Dendritic cell treated with granulocyte-macrophage colony-stimulating factor and Interleukin-4, amounts not matched to agents 40 ng/mL and 50 ng/mL, for 4 days (primary cell): Measurements from ENCODE around the gene SLC17A7.

Experiments
- H3K27ac Mint-ChIP-seq: one replicate; pipeline ENCODE4 v1.8.0; 2022; ENCODE audit warnings: mild to moderate bottlenecking, mixed read lengths
- H3K27me3 Mint-ChIP-seq: one replicate; pipeline ENCODE4 v1.8.0; 2022; ENCODE audit warnings: mild to moderate bottlenecking, mixed read lengths
- H3K36me3 Mint-ChIP-seq: one replicate; pipeline ENCODE4 v1.8.0; 2022; ENCODE audit warnings: low read depth, mixed read lengths
- H3K4me1 Mint-ChIP-seq: one replicate; pipeline ENCODE4 v1.8.0; 2022; ENCODE audit warnings: low read depth, mixed read lengths
- H3K4me3 Mint-ChIP-seq: one replicate; pipeline ENCODE4 v1.8.0; 2022; ENCODE audit warnings: mild to moderate bottlenecking, moderate library complexity, mixed read lengths
- H3K9me3 Mint-ChIP-seq: one replicate; pipeline ENCODE4 v1.8.0; 2022; ENCODE audit warnings: mixed read lengths
- intact Hi-C: fragments of 100-400 bp; cut with micrococcal nuclease; formaldehyde crosslinking; loops from one replicate; pipeline ENCODE4 v1.15.0; 2022

Gene SLC17A7

DNA sequence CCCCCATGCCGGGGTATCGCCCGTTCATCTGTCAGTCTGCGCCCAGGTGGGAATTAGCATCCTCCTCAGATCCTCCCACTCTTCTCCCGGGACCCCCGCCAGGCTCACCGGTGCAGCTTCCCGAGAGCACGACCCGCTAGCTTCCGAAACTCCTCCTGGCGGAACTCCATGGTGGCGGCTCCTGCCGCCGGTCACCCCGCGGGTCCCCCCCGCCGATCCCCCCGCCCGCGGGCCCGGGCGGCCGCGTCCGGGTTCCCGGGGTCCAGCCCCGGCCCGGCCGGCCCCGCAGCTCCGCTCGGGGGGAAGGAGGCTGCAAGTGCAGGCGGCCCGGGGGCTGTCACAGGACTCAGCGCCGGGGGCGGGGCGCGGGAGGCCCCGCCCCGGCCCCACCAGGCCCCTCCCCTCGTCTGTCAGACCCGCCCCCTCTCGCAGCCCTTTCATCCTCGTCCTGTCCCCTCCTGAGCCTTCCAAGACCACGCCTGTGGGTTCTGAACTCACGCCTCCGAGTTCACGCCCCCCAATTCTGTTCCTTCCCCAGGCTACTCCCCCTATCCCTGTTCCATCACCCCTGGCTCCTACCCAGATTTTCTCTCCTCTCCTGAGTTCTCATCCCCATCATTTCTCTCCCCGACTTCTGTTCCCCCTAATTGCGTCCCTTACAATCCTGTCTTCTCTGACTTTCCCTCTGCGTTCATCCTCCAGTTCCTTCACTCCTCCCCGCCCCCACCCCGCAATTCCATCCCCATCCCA lies at the start of gene SLC17A7:
TSS of gene SLC17A7 (minus strand) at position 318 of the 750 bp plus-strand sequence. CDS start at position 170, 148 bp downstream.
- peaks cover 8% of the 10 kb centered on the region for H3K36me3 Mint-ChIP-seq
- intact Hi-C loops: no loop called here
- H3K4me1 Mint-ChIP-seq: peaks cover 48% of the 10 kb centered on the region
- H3K27me3 Mint-ChIP-seq: peaks cover 62% of the 10 kb centered on the region
- H3K4me3 Mint-ChIP-seq: peak within 1 kb of the TSS; percentile 74
- peak within 1 kb of the TSS; percentile 60 for H3K27ac Mint-ChIP-seq
- H3K9me3 Mint-ChIP-seq: no peaks in the 10 kb centered on the region

GRCh38 chr19:49490287-49491029 lies 49.1 kb upstream of the SLC17A7 start:
- Mint-ChIP-seq H3K4me1 (peaks cover 19% of the 10 kb centered on the region), H3K4me3 (no peak overlapping the region), H3K9me3 (no peaks in the 10 kb centered on the region), H3K27me3 (no peaks in the 10 kb centered on the region), H3K36me3 (peaks cover 64% of the 10 kb centered on the region), H3K27ac (no peak overlapping the region)
- intact Hi-C loops: no loop called here

- Mint-ChIP-seq H3K4me3 (peak overlapping the region; percentile 89), H3K4me1 (peaks cover 19% of the 10 kb centered on the region), H3K27me3 (no peaks in the 10 kb centered on the region), H3K9me3 (no peaks in the 10 kb centered on the region), H3K36me3 (peaks cover 64% of the 10 kb centered on the region), H3K27ac (peak overlapping the region; percentile 95)
- intact Hi-C loops: no loop called here
These were observed 48.4 kb upstream of the SLC17A7 start for GRCh38 chr19:49489601-49490167.

DNA sequence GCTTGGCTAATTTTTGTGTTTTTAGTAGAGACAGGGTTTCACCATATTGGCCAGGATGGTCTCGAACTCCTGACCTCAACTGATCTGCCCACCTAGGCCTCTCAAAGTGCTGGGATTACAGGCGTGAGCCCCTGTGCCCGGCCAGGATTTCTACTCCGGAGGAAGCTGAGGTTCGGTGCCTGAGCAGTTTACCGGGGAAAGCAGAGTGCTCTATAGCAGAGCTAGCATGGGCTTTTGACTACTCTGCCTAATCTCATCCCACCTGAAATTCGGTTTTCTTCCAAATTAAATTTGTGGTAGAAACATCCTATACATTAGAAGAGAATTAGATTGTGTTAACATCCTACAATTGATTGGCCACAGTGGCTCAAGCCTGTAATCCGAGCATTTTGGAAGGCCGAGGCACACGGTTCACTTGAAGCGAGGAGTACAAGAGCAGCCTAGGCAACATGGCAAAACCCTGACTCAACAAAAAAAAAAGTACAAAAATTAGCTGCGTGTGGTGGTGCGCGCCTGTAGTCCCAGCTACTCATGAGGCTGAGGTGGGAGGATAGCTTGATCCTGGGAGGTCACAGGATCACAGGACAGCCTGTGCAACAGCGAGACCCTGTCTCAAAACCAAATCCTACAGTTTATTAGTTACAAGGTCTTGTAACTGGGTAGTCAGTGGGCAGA lies 47.7 kb upstream of the SLC17A7 start:
- H3K4me1 Mint-ChIP-seq: peaks cover 19% of the 10 kb centered on the region
- no peaks in the 10 kb centered on the region for H3K9me3 Mint-ChIP-seq
- H3K4me3 Mint-ChIP-seq: peak overlapping the region; percentile 89
- intact Hi-C loops: no loop called here
- no peaks in the 10 kb centered on the region for H3K27me3 Mint-ChIP-seq
- peaks cover 64% of the 10 kb centered on the region for H3K36me3 Mint-ChIP-seq
- peak overlapping the region; percentile 95 for H3K27ac Mint-ChIP-seq

DNA sequence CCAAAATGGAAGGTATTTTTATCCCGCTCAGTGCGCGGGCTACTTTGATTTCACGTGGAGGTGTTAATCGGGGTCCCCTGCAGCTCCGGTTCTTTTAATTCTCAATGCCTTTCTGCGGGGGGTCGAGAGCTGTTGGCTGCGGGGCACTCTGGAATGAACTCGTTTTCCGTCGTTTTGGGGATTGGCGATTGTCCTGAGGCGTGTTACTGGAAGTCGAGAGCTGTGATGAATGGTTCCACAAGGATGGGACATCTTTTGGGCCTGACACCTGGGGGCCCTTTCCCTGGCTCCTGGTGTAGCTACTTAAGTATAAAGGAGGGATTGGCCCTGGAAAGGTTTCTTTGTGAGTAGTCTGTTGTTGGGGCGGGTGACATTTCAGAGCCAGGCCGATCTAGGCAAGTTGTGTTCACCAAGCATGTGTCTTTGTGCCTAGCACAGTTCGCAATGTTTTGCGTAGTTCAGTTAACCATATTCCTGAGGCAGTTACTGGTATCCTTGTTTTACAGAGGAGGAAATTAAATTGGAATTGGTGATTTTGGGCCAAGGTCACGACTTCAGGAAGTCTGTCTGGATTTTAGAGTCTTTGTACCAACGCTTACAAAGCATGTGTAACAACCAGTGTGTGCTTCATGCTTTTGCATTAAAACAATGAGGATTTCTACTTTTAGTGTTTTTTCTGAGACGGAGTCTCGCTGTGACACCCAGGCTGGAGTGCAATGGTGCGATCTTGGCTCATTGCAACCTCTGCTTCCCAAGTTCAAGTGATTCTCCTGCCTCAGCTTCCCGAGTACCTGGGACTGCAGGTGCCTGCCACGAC lies 46.9 kb upstream of the SLC17A7 start:
- H3K36me3 Mint-ChIP-seq: peaks cover 61% of the 10 kb centered on the region

GRCh38 chr19:49487277-49488045 lies 46.1 kb upstream of the SLC17A7 start, which contains the start of gene RPL13A:
TSS of gene RPL13A (plus strand) at chr19:49487608. CDS start at chr19:49487630, 22 bp downstream.
- peaks cover 19% of the 10 kb centered on the region for H3K4me1 Mint-ChIP-seq
- H3K4me3 Mint-ChIP-seq: peak within 1 kb of the TSS; percentile 89

More for the DNA sequence above, 46.9 kb upstream of the SLC17A7 start:
- H3K27ac Mint-ChIP-seq: peak overlapping the region; percentile 95
- peaks cover 19% of the 10 kb centered on the region for H3K4me1 Mint-ChIP-seq
- H3K9me3 Mint-ChIP-seq: no peaks in the 10 kb centered on the region
- H3K4me3 Mint-ChIP-seq: peak overlapping the region; percentile 89
- no peaks in the 10 kb centered on the region for H3K27me3 Mint-ChIP-seq
- intact Hi-C loops: no loop called here

GRCh38 chr19:49486710-49487276 lies 45.5 kb upstream of the SLC17A7 start:
- Mint-ChIP-seq H3K27me3 (no peaks in the 10 kb centered on the region), H3K27ac (peak overlapping the region; percentile 95), H3K4me3 (peak overlapping the region; percentile 89), H3K36me3 (peaks cover 46% of the 10 kb centered on the region), H3K9me3 (no peaks in the 10 kb centered on the region), H3K4me1 (peaks cover 19% of the 10 kb centered on the region)
- intact Hi-C loops: loop anchor here (1.0 kb wide), 2 partner anchors 10 to 33 kb away; partner anchors contain the start of genes ALDH16A1 and RPS11

More at GRCh38 chr19:49487277-49488045, 46.1 kb upstream of the SLC17A7 start, which contains the start of gene RPL13A:
- intact Hi-C loops: loop anchor here (1.0 kb wide), 2 partner anchors 9 to 34 kb away; partner anchors contain the start of genes ALDH16A1 and RPS11
- H3K27ac Mint-ChIP-seq: peak within 1 kb of the TSS; percentile 95
- H3K36me3 Mint-ChIP-seq: peaks cover 53% of the 10 kb centered on the region
- H3K9me3 Mint-ChIP-seq: no peaks in the 10 kb centered on the region
- H3K27me3 Mint-ChIP-seq: no peaks in the 10 kb centered on the region

- H3K4me3 Mint-ChIP-seq: no peak overlapping the region
- peak overlapping the region; percentile 95 for H3K27ac Mint-ChIP-seq
- H3K27me3 Mint-ChIP-seq: no peaks in the 10 kb centered on the region
- H3K4me1 Mint-ChIP-seq: peaks cover 23% of the 10 kb centered on the region
- no peaks in the 10 kb centered on the region for H3K9me3 Mint-ChIP-seq
- peaks cover 40% of the 10 kb centered on the region for H3K36me3 Mint-ChIP-seq
- intact Hi-C loops: no loop called here
These were observed 44.9 kb upstream of the SLC17A7 start for GRCh38 chr19:49486232-49486631.

DNA sequence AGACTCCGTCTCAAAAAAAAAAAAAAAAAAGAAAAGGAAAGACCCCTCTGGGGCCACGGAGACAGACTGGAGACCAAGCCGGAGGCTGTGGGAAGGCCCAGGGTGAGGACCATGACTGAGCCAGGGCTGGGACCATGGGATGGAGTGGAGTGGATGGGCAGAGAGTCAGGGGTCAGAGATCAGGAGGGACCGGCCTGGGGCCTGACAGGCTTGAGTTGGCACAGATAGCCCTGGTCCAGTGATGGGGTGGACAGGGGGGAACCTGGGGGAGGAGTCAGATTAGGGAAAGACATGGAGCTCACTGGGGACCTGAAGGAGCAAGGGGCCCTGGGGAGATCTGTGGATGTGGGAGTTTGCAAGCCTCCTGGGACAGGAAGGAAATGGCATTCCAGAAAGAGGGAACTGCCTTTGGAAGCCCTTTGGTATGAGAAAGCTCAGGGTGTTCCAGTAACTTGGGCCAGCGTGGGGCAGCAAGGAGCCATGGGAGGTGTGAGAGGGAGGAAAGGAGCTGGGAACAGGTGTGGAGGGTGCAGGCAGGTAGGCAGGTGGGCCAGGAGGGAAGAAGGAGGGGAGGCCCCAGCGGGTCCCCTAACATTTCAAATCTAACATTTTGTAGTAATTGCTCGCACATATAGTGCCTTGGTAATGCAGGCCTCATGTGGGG lies 39.8 kb upstream of the SLC17A7 start:
- intact Hi-C loops: no loop called here

DNA sequence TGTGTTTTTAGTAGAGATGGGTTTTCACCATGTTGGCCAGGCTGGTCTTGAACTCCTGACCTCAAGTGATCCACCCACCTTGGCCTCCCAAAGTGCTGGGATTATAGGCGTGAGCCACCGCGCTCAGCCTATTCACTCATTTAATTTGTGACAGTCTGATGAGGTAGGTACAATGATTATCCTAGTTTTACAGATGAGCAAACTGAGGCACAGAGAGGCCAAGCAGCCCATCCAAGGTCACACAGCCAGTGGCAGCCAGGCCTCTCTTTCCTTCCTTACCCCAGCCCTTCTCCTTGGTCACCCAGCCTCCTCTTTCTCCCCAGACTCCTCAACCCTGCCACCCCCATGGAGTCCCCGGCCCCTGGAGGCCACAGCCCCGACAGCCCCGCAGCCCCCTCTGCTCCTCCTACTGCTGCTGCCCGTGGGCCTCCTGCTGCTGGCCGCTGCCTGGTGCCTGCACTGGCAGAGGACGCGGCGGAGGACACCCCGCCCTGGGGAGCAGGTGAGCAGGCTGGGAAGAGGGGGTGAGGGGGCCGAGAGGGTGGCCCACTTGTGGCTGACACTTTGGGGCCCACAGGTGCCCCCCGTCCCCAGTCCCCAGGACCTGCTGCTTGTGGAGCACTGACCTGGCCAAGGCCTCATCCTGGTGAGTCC lies 38.8 kb upstream of the SLC17A7 start:
- Mint-ChIP-seq H3K27me3 (peaks cover 9% of the 10 kb centered on the region), H3K36me3 (no peaks in the 10 kb centered on the region), H3K4me1 (peaks cover 23% of the 10 kb centered on the region), H3K27ac (no peak overlapping the region), H3K4me3 (no peak overlapping the region), H3K9me3 (no peaks in the 10 kb centered on the region)
- intact Hi-C loops: no loop called here

More for the DNA sequence above, 39.8 kb upstream of the SLC17A7 start:
- H3K27me3 Mint-ChIP-seq: no peaks in the 10 kb centered on the region
- no peak overlapping the region for H3K4me3 Mint-ChIP-seq
- no peaks in the 10 kb centered on the region for H3K36me3 Mint-ChIP-seq
- H3K27ac Mint-ChIP-seq: peak overlapping the region; percentile 55
- peaks cover 12% of the 10 kb centered on the region for H3K4me1 Mint-ChIP-seq
- H3K9me3 Mint-ChIP-seq: no peaks in the 10 kb centered on the region
